Measurements from ENCODE around the gene SLC18B1. TPM values are rescaled to one million over a fixed set of nuclear protein-coding genes. Genes with fewer than 3 reads are reported as not detected.

Gene SLC18B1
- total RNA-seq, 1 experiment from 2014 or later: 24.1 TPM

GRCh38 chr6:132820629-132821381 is 22.4 kb upstream of the SLC18B1 start (continued):
- TF ChIP-seq OVOL2 (CRISPR knock-in tag; IDR thresholded peaks at IDR 0.05; ENCODE audit: borderline replicate concordance) (no peak), ARID4B (CRISPR knock-in tag; IDR thresholded peaks at IDR 0.05; ENCODE audit: borderline replicate concordance) (no peak), CREM (CRISPR knock-in tag; IDR thresholded peaks at IDR 0.05) (no peak), MAX (CRISPR knock-in tag; IDR thresholded peaks at IDR 0.05) (no peak), TEAD1 (CRISPR knock-in tag; IDR thresholded peaks at IDR 0.05) (peak; percentile 30; the same call in 1 of the 2 replicates), SOX15 (CRISPR knock-in tag; IDR thresholded peaks at IDR 0.05) (no peak), AFF4 (CRISPR knock-in tag; IDR thresholded peaks at IDR 0.05; ENCODE audit: borderline replicate concordance) (no peak), E2F5 (CRISPR knock-in tag; IDR thresholded peaks at IDR 0.05) (no peak), RELA (CRISPR knock-in tag; IDR thresholded peaks at IDR 0.05; ENCODE audit: borderline replicate concordance) (no peak), PRRX2 (CRISPR knock-in tag; IDR thresholded peaks at IDR 0.05) (peak; percentile 96), ZNF416 (CRISPR knock-in tag; IDR thresholded peaks at IDR 0.05) (peak; percentile 83; the same call in 1 of the 2 replicates), GTF2I (CRISPR knock-in tag; conservative IDR thresholded peaks at IDR 0.05) (no peak), ZNF396 (CRISPR knock-in tag; IDR thresholded peaks at IDR 0.05; ENCODE audit: borderline replicate concordance) (no peak), RORB (CRISPR knock-in tag; IDR thresholded peaks at IDR 0.05) (no peak), GABPB1 (CRISPR knock-in tag; IDR thresholded peaks at IDR 0.05) (no peak), NFATC4 (CRISPR knock-in tag; IDR thresholded peaks at IDR 0.05) (peak; percentile 94), ZNF121 (CRISPR knock-in tag; IDR thresholded peaks at IDR 0.05) (no peak), JAZF1 (CRISPR knock-in tag; IDR thresholded peaks at IDR 0.05) (no peak), AR (CRISPR knock-in tag; IDR thresholded peaks at IDR 0.05) (peak; percentile 94), MXD4 (CRISPR knock-in tag; IDR thresholded peaks at IDR 0.05; ENCODE audit: borderline replicate concordance) (no peak), ELF4 (CRISPR knock-in tag; IDR thresholded peaks at IDR 0.05; ENCODE audit: low read depth) (no peak), ZNF671 (CRISPR knock-in tag; IDR thresholded peaks at IDR 0.05) (peak; percentile 96), CDX4 (CRISPR knock-in tag; IDR thresholded peaks at IDR 0.05; ENCODE audit: borderline replicate concordance) (no peak), EMX1 (CRISPR knock-in tag; IDR thresholded peaks at IDR 0.05) (peak; percentile 97)
